Cerebellar cortex (tissue), 1 donor: Measurements from ENCODE around the gene BBLN.

ENCODE experiments used
- DNase-seq: peaks from one replicate; pipeline ENCODE4 v3.0.0-alpha.2; 2015; ENCODE audit warnings: low spot score

Gene BBLN

GRCh38 chr9:128163523-128164306, 3.6 kb downstream of the BBLN start:
- DNase-seq, result no peak

- DNase-seq, result no peak
These were observed 4.3 kb downstream of the BBLN start for GRCh38 chr9:128164307-128164885.

- DNase-seq, result no peak
These were observed 6.1 kb downstream of the BBLN start for GRCh38 chr9:128166169-128166568.

- no peak for DNase-seq
These were observed 7.1 kb downstream of the BBLN start for GRCh38 chr9:128167209-128167608.

GRCh38 chr9:128168731-128169308, 8.8 kb downstream of the BBLN start:
- DNase-seq, result peak; percentile 78

GRCh38 chr9:128169492-128169891, 9.4 kb downstream of the BBLN start:
- DNase-seq, result peak; percentile 34

GRCh38 chr9:128169925-128170324, 9.9 kb downstream of the BBLN start:
- no peak for DNase-seq

- no peak for DNase-seq
These were observed 14.0 kb downstream of the BBLN start for GRCh38 chr9:128174062-128174461.

- no peak for DNase-seq
These were observed 15.1 kb downstream of the BBLN start for GRCh38 chr9:128175102-128175563.

GRCh38 chr9:128175726-128176125, 15.7 kb downstream of the BBLN start:
- DNase-seq, result no peak

- DNase-seq, result no peak
These were observed 18.9 kb downstream of the BBLN start for GRCh38 chr9:128178806-128179431.

- no peak for DNase-seq
These were observed 19.9 kb downstream of the BBLN start for GRCh38 chr9:128180001-128180400.

- no peak for DNase-seq
These were observed 20.4 kb downstream of the BBLN start for GRCh38 chr9:128180447-128180846.

- peak; percentile 66 for DNase-seq
These were observed 21.4 kb downstream of the BBLN start for GRCh38 chr9:128181480-128181879.

- no peak for DNase-seq
These were observed 23.0 kb downstream of the BBLN start for GRCh38 chr9:128182893-128183588.

GRCh38 chr9:128185979-128186965, 26.2 kb downstream of the BBLN start:
- no peak for DNase-seq

- DNase-seq, result no peak
These were observed 27.3 kb downstream of the BBLN start for GRCh38 chr9:128187361-128187760.

GRCh38 chr9:128188209-128188608, 28.1 kb downstream of the BBLN start:
- DNase-seq, result no peak

GRCh38 chr9:128190013-128190412, 29.9 kb downstream of the BBLN start:
- DNase-seq, result peak; percentile 27

GRCh38 chr9:128190516-128191405, 30.7 kb downstream of the BBLN start:
- peak; percentile 20 for DNase-seq
